Heart right ventricle (tissue), 16 donors: ENCODE measurements around the gene TMEM245. TPM values are rescaled to one million over a fixed set of nuclear protein-coding genes. Genes with fewer than 3 reads are reported as not detected.

ENCODE experiments used
- ATAC-seq, 8 donors: fragments of 200-7000 bp; cut with Tn5 transposase; one replicate each; pipeline ENCODE4 v1.9.1; 2020; ENCODE audit warnings: mild to moderate bottlenecking in 8 of 8, moderate library complexity in 8 of 8, moderate number of reproducible peaks in 1 of 8
- DNase-seq, 2 donors: peaks; one replicate each; pipeline ENCODE4 v3.0.0-alpha.2; 2020
- H3K27ac ChIP-seq, 10 donors: fragments of 200-600 bp; sonication (generic) in 2 of 10; one replicate each; pipeline versions ENCODE4 v1.5.0 to v1.8.0; 2020 to 2022; ENCODE audit warnings: mild to moderate bottlenecking in 3 of 10
- H3K27me3 ChIP-seq, 7 donors: fragments of 200-600 bp; one replicate each; pipeline ENCODE4 v1.8.0; 2021 to 2022; ENCODE audit warnings: mild to moderate bottlenecking in 2 of 7
- H3K36me3 ChIP-seq, 9 donors: fragments of 200-600 bp; sonication (generic) in 1 of 9; one replicate each; pipeline versions ENCODE4 v1.5.0 to v1.8.0; 2020 to 2022; ENCODE audit warnings: mild to moderate bottlenecking in 2 of 9
- H3K4me1 ChIP-seq, 9 donors: fragments of 200-600 bp; sonication (generic) in 1 of 9; one replicate each; pipeline versions ENCODE4 v1.5.0 to v1.8.0; 2020 to 2022; ENCODE audit warnings: mild to moderate bottlenecking in 4 of 9
- H3K4me3 ChIP-seq, 10 donors: fragments of 200-600 bp; sonication (generic) in 2 of 10; one replicate each; pipeline versions ENCODE4 v1.5.0 to v1.8.0; 2020 to 2022; ENCODE audit warnings: mild to moderate bottlenecking in 7 of 10, moderate library complexity in 2 of 10
- H3K9me3 ChIP-seq, 11 donors: fragments of 200-600 bp in 10 of 11; sonication (generic) in 2 of 11; one replicate each; pipeline versions ENCODE4 v1.5.0 to v1.8.0; 2013 to 2022; ENCODE audit warnings: mild to moderate bottlenecking in 2 of 11, control low read depth in 1 of 11, moderate library complexity in 1 of 11
- CTCF ChIP-seq, 9 donors: fragments of 200-600 bp; sonication (generic) in 2 of 9; IDR thresholded peaks; one replicate each; pipeline versions ENCODE4 v1.5.0 to v1.8.0; 2021 to 2022; ENCODE audit warnings: antibody characterized with exemption in 9 of 9, mild to moderate bottlenecking in 5 of 9, moderate library complexity in 1 of 9
- WGBS, 2 donors: extraction: QIAGEN DNeasy Blood & Tissue Kit; methylation state at CpG; one replicate each; pipeline ENCODE4 v1.1.7; 2013; ENCODE audit warnings: inconsistent platforms in 1 of 2; 5-methylcytosine and 5-hydroxymethylcytosine counted together
- intact Hi-C, 10 donors: fragments of 100-400 bp; cut with DNase I; formaldehyde crosslinking; loops; one replicate each; pipeline versions ENCODE4 v1.11.1 to v1.14.2; 2022
- polyA plus RNA-seq, 2 donors: library from polyadenylated mRNA; stranded (reverse); fragments of 200-250 nt; gene quantifications; one replicate each; pipeline ENCODE4 v1.2.3, GENCODE V29; 2013
- total RNA-seq, 10 donors: library from RNA; stranded (reverse); fragmentation: NEBNext Ultra II Directional in 3 of 10; extraction: Animal tissue kit (Norgen Biotek cat#: 25700) in 3 of 10; gene quantifications; one replicate each; pipeline versions ENCODE4 v1.2.1 to v1.2.4, GENCODE V29; 2021 to 2023
- donor health status: Arrhythmogenic right ventricular cardiomyopathy.
- donor health status: ischemic (EF 13 %, LVEDD 7.1; RV severe dilation, severe dysfunction).
- donor health status: healthy with polysubstance abuse.
- donor health status: DM: no; HTN: yes; CAD: no.
- donor health status: DM: no; HTN: no; CAD: no.
- donor health status: ischemic (EF 25% LVEDD 6.9; RV normal size, moderate dysfunction).
- donor health status: ischemic (EF 25% LVEDD 5.7; RV mildly dilated, moderate dysfunction).
- donor health status: healthy.
- donor health status: DM: yes; HTN: yes; CAD: no.
- donor health status: Ischemic cardiomyopathy.
- donor health status: ischemic (EF 35%, LVEDD 5.7; RV mildly dilated, moderate dysfunction).
- donor health status: nonischemic (EF 11% LVEDD 7.7; RV severe dilation, severe dysfunction).
- donor health status: DM: yes; HTN: yes; CAD: no.
- donor health status: PGD.
- donor health status: ischemic (EF 29% LVEDD 5.4; RV normal size, mild dysfunction).
- donor health status: nonischemic (EF 23%, LVEDD 6.1; RV moderate dilation, normal function).

Gene TMEM245
- total and polyA plus RNA-seq, 12 donors: 17.0 to 152 (median 96.2) TPM

- WGBS, 2 donors: 92 to 94% methylated on average over 4 of the region's 4 CpGs
- no peak overlapping the region for H3K4me3 ChIP-seq
- DNase-seq (no peak), ATAC-seq (no peak)
- H3K27me3 ChIP-seq: no peaks in the 10 kb centered on the region
- peaks cover 0 to 27% (median 9%) of the 10 kb centered on the region in 9 donors for H3K36me3 ChIP-seq
- no peak for TF ChIP-seq CTCF (IDR thresholded peaks at IDR 0.05)
- H3K9me3 ChIP-seq: no peaks in the 10 kb centered on the region
- H3K27ac ChIP-seq: peak overlapping the region in 9 of 10 donors; percentile 45 to 91 (median 81)
- intact Hi-C loops: no loop called here
- peaks cover 14 to 100% (median 76%) of the 10 kb centered on the region in 9 donors for H3K4me1 ChIP-seq
Measured at GRCh38 chr9:109097146-109097545, 22.6 kb downstream of the TMEM245 start.

- Histone ChIP-seq H3K4me1 (peaks cover 14 to 86% (median 62%) of the 10 kb centered on the region in 9 donors), H3K4me3 (no peak overlapping the region), H3K27ac (peak overlapping the region in 4 of 10 donors; percentile 81 to 91 (median 83)), H3K36me3 (peaks cover 0 to 46% (median 10%) of the 10 kb centered on the region in 9 donors), H3K9me3 (no peaks in the 10 kb centered on the region), H3K27me3 (no peaks in the 10 kb centered on the region)
- no peak for TF ChIP-seq CTCF (IDR thresholded peaks at IDR 0.05)
- 49 to 72% methylated on average over 3 of the region's 3 CpGs for WGBS, 2 donors
- DNase-seq (no peak), ATAC-seq (no peak)
- intact Hi-C loops: no loop called here
Measured at GRCh38 chr9:109095321-109095720, 24.4 kb downstream of the TMEM245 start.

GRCh38 chr9:109094268-109094667 lies 25.5 kb downstream of the TMEM245 start:
- Histone ChIP-seq H3K4me3 (no peak overlapping the region), H3K9me3 (no peaks in the 10 kb centered on the region), H3K36me3 (peaks cover 0 to 56% (median 21%) of the 10 kb centered on the region in 9 donors), H3K4me1 (peaks cover 12 to 75% (median 53%) of the 10 kb centered on the region in 9 donors), H3K27ac (peak overlapping the region in 7 of 10 donors; percentile 10 to 91 (median 81)), H3K27me3 (no peaks in the 10 kb centered on the region)
- DNase-seq: no peak
- 62 to 69% methylated on average over 6 of the region's 6 CpGs for WGBS, 2 donors
- TF ChIP-seq CTCF (IDR thresholded peaks at IDR 0.05): no peak
- ATAC-seq: no peak
- intact Hi-C loops: no loop called here

GRCh38 chr9:109092587-109092986 lies 27.2 kb downstream of the TMEM245 start:
- ATAC-seq: peak in 2 of 8 donors; percentile 49 to 73
- peaks cover 0 to 73% (median 25%) of the 10 kb centered on the region in 9 donors for H3K36me3 ChIP-seq
- no peak overlapping the region for H3K4me3 ChIP-seq
- WGBS, 2 donors: 28 to 50% methylated on average over 1 of the region's 1 CpG
- intact Hi-C loops: loop anchor here in 1 of 10 donors (2.0 kb wide), 1 partner anchor 38 kb away; no protein-coding TSS in a partner anchor
- peak overlapping the region in 4 of 10 donors; percentile 8 to 91 (median 50) for H3K27ac ChIP-seq
- peaks cover 0 to 59% (median 36%) of the 10 kb centered on the region in 9 donors for H3K4me1 ChIP-seq
- H3K27me3 ChIP-seq: no peaks in the 10 kb centered on the region
- no peak for TF ChIP-seq CTCF (IDR thresholded peaks at IDR 0.05)
- H3K9me3 ChIP-seq: no peaks in the 10 kb centered on the region
- no peak for DNase-seq
